NCI-H2196 (cell line): ENCODE results near the gene YARS2.

Experiments used
- DNase-seq: peaks from one replicate; lab custom pipeline; 2025; ENCODE audit not compliant: unreplicated experiment; lab: John Stamatoyannopoulos, UW

YARS2 gene

GRCh38 chr12:32755654-32756475 lies at the start of gene YARS2:
Gene YARS2, minus strand, starts transcription at chr12:32755897. Its CDS starts 23 bp downstream, at chr12:32755874.
- peak; percentile 98 for DNase-seq

DNA sequence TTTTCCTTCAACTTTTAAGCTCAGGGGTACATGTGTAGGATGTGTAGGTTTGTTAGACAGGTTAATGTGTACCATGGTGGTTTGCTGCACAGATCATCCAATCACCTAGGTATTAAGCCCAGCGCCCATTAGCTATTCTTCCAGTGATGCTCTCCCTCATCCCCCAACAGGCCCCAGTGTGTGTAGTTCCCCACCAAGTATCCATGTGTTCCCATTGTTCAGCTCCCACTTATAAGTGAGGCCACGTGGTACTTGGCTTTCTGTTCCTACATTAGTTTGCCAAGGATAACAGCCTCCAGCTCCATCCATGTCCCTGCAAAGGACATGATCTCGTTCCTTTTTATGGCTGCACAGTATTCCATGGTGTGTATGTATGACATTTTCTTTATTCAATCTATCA lies 48.6 kb upstream of the YARS2 start:
- no peak for DNase-seq

DNA sequence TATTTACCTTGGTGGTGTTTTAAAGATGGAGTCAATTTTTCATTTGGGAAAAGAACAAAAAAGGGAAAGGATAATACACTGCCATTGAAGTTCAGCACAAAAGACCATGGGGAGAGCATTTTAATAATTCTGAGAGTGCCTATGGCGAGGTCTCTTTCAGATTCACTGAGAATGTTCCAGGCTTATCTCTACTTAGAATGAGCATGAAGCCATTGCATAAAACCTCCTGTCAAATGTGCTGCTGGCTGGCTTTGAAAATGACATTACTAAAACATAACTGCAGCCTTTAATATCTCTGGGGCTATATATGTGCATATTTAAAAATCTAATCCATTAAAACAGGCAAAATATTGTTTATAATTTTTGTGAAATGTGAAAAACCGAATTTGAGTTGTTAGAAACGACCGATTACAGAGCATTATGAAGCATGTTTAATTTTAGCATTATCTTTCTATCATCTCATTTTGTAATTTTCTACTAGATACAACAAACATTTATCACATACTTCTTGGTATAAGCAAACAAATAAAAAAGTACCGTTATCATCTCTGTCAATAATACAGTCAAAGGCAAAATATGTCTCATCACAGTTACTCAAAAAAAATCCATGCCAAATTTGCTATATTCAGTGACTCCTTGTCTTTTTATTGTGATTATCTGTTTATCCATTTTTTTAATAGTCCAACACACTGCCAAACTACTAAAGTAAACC lies 45.7 kb upstream of the YARS2 start:
- DNase-seq: no peak

DNA sequence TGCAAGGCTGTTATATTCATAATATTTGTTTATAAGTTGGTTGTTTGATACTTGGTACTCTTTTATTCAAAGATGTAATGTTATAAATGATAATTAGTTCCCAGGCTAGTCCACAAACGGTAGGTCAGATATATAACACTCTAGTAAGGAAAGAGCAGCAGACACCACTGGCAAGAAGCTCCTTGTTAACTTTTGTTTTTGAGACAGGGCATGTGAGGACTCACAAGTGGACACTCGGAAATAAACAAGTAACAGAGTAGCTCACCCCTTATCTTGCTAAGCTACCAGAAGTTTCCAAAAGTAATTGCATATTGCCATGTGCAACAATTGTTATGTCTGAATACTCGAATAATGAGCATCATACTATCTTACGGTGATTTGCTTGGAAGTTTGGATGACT lies 38.6 kb upstream of the YARS2 start:
- DNase-seq: no peak

DNA sequence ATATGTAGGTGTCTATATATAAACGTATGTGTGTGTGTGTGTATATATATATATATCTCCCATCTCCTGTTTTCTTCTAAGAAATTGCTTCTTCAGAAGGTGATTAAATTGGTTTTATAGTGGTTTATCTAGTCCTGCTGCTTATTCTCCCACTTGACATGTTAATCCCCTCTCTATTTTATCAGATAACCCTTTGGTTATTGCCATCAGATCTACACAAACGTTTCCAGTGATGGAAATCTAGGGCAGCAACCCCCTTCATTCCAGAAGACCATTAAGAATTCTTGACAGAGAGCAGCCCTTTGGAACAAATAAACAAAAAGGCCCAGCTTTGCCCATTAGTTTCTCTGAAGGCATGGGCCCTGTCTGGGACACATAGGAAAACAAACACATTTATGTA lies 34.2 kb upstream of the YARS2 start:
- no peak for DNase-seq

DNA sequence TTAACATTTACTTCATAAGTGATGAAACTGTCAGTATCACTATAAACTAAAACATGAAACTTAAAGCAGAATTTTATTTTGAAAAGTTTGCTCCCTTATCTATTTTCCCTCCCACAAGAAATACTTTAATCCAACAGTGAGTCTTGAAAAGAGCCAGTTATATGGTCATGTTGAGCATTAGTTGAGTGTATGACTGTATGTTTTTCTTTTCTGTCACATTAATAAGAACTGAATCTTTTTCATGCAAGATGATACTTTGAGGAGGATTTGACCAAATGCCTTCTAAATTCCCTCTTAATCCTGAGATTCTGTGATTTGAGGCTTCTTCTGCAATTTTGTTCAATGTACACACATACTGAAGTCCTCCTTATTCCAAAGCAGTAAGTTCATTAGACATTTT lies 33.7 kb upstream of the YARS2 start:
- DNase-seq: no peak

DNA sequence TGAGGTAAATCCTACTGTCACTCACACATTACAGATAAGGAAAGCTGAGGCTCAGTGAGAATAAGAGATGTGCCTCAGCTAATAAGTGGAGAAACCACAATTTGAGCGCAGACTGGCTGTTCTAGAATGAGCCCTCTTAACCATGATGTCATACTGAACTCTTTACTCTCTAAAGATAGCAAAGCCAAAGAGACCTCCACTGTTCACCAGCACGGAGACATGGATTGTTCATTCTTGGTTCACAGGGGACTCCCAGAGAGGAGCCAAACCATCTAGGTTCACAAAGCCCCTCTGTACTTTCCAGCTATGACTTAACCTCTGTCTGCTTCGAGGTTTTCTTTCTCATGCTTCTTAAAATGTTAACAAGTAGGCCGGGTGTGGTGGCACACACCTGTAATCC lies 32.7 kb upstream of the YARS2 start:
- DNase-seq: no peak

DNA sequence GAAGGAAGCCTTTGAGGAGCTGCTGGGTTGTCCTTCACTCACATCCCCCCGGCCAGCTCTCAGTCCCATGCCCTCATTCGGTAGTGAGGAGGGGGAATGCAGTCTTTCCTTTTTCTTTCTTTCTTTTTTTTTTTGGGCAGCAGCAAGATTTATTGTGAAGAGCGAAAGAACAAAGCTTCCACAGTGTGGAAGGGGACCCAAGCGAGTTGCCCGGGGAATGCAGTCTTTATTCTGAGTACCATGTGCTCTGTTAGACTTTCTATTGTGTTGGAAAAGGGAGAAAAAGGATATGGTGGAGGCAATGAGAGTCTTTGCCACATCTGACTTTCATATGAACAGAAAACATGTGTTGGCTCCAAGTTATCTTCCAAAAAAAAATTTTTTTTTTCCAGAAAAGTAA lies 29.9 kb upstream of the YARS2 start:
- no peak for DNase-seq

GRCh38 chr12:32783029-32783428 lies 27.3 kb upstream of the YARS2 start:
- DNase-seq: no peak

DNA sequence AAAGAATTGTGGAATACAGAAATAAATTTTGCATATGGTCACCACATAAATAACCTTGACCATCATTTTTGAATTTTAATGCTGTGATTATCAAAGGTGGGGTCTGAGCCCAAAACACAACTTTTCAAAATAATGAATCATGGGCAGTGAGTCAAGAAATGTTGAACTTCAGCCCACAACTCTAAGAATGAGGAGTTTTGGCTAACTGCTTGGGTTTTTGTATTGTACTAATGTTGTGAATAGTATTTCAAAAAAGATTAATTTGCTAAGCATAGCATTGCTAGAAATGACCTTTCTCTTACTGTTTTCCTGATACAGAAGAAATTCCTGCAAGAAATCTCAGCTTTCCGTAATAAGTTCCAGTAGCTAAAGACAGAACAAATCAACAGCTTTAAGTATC lies 24.4 kb upstream of the YARS2 start:
- DNase-seq: no peak

- DNase-seq: no peak
Measured at GRCh38 chr12:32777691-32778175, 22.0 kb upstream of the YARS2 start.

DNA sequence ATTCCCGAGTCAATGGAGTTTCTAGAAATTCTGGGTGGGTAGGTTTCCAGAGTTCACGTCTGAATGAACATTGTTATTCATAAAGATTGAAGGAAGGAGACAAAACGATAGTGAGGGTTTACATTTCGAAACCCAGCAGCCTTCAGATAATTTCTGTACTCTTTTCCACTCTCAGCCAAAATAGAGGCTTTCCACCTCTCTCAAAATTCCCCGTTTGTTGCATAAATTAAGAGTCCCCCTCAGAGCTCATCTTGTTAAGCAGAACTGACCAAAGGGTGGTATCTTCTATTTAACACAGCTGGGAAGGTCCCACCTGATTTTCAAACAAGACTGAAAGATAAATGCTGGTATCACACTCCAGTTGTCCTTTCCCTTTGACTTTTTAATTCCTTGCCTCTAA lies 21.5 kb upstream of the YARS2 start:
- no peak for DNase-seq

GRCh38 chr12:32776258-32776657 lies 20.6 kb upstream of the YARS2 start:
- no peak for DNase-seq

DNA sequence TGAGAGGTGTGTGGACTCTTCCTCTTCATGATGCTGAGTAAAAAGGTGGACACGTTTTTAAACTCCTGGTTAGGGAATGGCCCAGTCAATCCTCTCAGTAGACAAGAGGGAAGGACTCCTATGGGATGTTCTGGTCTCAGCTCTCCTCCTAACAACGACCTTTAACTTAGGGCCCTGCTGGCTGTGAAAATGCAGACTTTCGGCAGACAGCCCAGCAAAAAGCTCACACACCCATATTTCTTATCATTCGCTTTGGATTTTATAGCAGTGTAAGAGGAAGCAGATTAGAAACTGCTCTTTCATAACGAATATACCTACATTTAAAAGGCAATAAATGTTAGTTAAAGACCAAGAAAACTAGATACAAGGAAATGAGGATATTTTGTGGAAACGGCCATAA lies 18.0 kb upstream of the YARS2 start:
- DNase-seq: no peak

DNA sequence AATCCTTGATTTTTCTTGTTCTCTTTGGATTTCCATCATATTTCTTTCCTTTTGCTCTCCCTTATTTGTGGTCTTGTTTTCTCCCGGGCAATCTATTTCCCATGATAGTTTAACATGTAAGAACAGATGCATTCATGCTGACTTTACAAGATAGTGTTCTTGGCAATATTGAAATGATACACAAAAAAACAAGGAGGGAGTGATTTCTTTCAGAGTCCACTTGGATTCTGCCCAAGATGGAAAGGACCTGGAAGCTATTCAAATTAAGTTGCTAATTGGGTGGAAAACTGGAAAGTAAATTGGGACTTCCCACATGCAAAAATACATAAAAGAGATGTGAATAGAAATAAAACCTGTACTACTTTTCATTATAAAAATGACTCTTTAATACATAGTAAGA lies 14.4 kb upstream of the YARS2 start:
- DNase-seq: no peak

- no peak for DNase-seq
Measured at GRCh38 chr12:32768518-32768917, 12.8 kb upstream of the YARS2 start.

GRCh38 chr12:32765906-32766305 lies 10.2 kb upstream of the YARS2 start:
- DNase-seq: peak; percentile 37

- DNase-seq: no peak
Measured at GRCh38 chr12:32761716-32762115, 6.0 kb upstream of the YARS2 start.

- DNase-seq: no peak
Measured at GRCh38 chr12:32757157-32757556, 1.5 kb upstream of the YARS2 start.

DNA sequence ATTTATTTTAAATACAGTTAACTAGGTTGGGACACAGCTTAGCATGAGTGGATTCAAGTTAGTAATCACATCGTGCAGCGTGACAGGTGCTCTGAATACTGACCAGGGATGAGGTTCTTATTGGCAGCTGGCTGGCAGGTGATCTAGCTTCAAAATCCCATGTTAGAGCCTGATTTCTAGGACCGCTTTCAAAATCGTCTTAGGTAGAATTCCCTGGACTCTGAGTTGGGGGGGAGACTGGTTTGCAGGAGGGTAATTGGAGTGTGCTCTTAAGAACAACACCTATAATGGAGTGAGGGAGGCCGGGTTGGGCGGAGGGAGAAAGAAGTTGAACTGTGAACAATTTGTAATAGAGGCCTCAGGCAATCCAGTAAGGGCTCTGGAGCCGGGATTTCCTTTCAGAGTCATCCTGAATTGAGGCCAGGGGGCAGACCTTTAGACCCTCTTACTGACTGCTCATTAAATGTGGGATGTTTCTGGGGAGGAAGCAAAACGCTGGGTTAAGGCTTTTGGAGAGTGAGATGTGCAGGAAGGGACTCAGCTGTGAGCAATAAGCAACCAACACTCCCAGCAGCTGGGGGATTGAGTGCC lies 874 bp upstream of the YARS2 start:
- no peak for DNase-seq

DNA sequence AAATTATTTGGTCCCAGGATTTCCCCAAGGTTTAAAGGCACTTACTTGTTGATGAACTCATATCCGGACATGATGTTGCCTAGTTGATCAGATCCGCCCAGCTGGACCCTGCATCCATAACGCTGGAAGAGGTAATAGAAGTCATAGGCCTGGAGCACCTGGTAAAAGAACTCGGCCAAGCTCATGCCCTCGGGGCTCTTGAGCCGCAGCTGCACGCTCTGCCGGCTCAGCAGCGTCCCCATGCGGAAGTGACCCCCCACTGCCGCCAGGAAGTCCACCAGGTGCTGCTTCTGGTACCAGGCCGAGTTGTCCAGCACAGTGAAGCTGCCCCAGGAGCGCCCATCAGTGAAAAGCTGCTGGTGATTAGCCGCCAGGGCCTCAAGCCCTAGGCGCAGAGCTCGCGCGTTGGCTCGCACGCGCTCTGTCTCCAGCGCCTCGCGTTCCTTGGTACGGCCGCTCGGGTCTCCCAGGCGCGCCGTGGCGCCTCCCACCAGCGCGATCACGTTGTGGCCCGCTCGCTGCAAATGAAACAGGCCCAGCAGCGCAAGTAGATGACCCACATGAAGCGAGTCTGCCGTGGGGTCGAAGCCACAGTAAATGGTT lies 545 bp downstream of the YARS2 start:
- peak; percentile 88 for DNase-seq

- no peak for DNase-seq
Measured at GRCh38 chr12:32754111-32754510, 1.6 kb downstream of the YARS2 start.
